ENCODE measurements around the gene TWF2.

Gene TWF2

GRCh38 chr3:52198643-52199608, 40.0 kb downstream of the TWF2 start:
- DNase-seq: no peak

- DNase-seq: peak; percentile 52
Observed at GRCh38 chr3:52197842-52198625, 40.9 kb downstream of the TWF2 start, which contains the start of gene ALAS1. TSS of gene ALAS1 (plus strand) at chr3:52198160. CDS start at chr3:52199242, 1,082 bp downstream.

GRCh38 chr3:52197499-52197841, 41.5 kb downstream of the TWF2 start:
- no peak for DNase-seq

GRCh38 chr3:52196977-52197376, 42.0 kb downstream of the TWF2 start:
- no peak for DNase-seq

- no peak for DNase-seq
Observed at GRCh38 chr3:52195823-52196331, 43.1 kb downstream of the TWF2 start.

- DNase-seq: no peak
Observed at GRCh38 chr3:52195291-52195597, 43.7 kb downstream of the TWF2 start.

GRCh38 chr3:52194485-52195290, 44.3 kb downstream of the TWF2 start:
- DNase-seq: no peak

GRCh38 chr3:52193065-52193464, 45.9 kb downstream of the TWF2 start:
- DNase-seq: no peak

GRCh38 chr3:52191663-52192062, 47.3 kb downstream of the TWF2 start:
- DNase-seq: no peak

GRCh38 chr3:52190294-52191074, 48.5 kb downstream of the TWF2 start:
- no peak for DNase-seq

GRCh38 chr3:52188556-52188955, 50.4 kb downstream of the TWF2 start:
- DNase-seq: no peak

GRCh38 chr3:52186729-52187128, 52.2 kb downstream of the TWF2 start:
- DNase-seq: no peak

- no peak for DNase-seq
Observed at GRCh38 chr3:52185837-52186236, 53.1 kb downstream of the TWF2 start.

- DNase-seq: no peak
Observed at GRCh38 chr3:52185311-52185710, 53.6 kb downstream of the TWF2 start.

- no peak for DNase-seq
Observed at GRCh38 chr3:52184690-52185089, 54.3 kb downstream of the TWF2 start.

GRCh38 chr3:52183786-52184445, 55.0 kb downstream of the TWF2 start:
- no peak for DNase-seq

- DNase-seq: no peak
Observed at GRCh38 chr3:52182691-52183090, 56.3 kb downstream of the TWF2 start.

GRCh38 chr3:52182196-52182595, 56.8 kb downstream of the TWF2 start:
- DNase-seq: no peak

GRCh38 chr3:52181543-52181942, 57.4 kb downstream of the TWF2 start:
- DNase-seq: no peak

All from NCI-H524 treated with DMSO at 0.1 percent for 48 hours (cell line).